K562 (cell line): ENCODE data around the gene EHBP1. TPM values are rescaled to one million over a fixed set of nuclear protein-coding genes. Genes with fewer than 3 reads are reported as not detected.

Experiments
- ATF1 ChIP-seq, 2 experiments: fragments of 450-650 bp in 1 of 2; IDR thresholded peaks; 2 replicates each; pipeline ENCODE4 v1.6.1; 2016; ENCODE audit warnings: missing compliant biosample characterization in 1 of 2, missing genetic modification characterization in 1 of 2
- CCNT2 ChIP-seq: IDR thresholded peaks from 2 replicates; pipeline ENCODE4 v1.6.1; 2011; ENCODE audit warnings: borderline replicate concordance, low read depth, mild to moderate bottlenecking, moderate library complexity, mixed read lengths, low read length; ENCODE audit not compliant: insufficient read length; ENCODE audit errors: extremely low read depth
- CHD2 ChIP-seq: IDR thresholded peaks from 2 replicates; pipeline ENCODE4 v1.6.1; 2011; ENCODE audit warnings: low read depth, low read length
- COPS2 ChIP-seq: fragments of 450-650 bp; conservative IDR thresholded peaks from 2 replicates; pipeline ENCODE4 v1.6.1; 2016; ENCODE audit warnings: mild to moderate bottlenecking, moderate library complexity
- E2F5 ChIP-seq: sonication (generic); formaldehyde crosslinking; IDR thresholded peaks from 2 replicates; pipeline ENCODE4 v1.8.0; 2022; ENCODE audit warnings: mild to moderate bottlenecking, missing genetic modification reagents
- EGR1 ChIP-seq: fragments of 450-650 bp; conservative IDR thresholded peaks from 2 replicates; pipeline ENCODE4 v1.6.1; 2017; ENCODE audit warnings: mild to moderate bottlenecking
- FOXP4 ChIP-seq: sonication (generic); formaldehyde crosslinking; IDR thresholded peaks from 2 replicates; pipeline ENCODE4 v1.8.0; 2022; ENCODE audit warnings: mild to moderate bottlenecking, missing genetic modification reagents, borderline replicate concordance
- GTF2B ChIP-seq: IDR thresholded peaks from 2 replicates; pipeline ENCODE4 v1.6.1; 2011; ENCODE audit not compliant: insufficient read length; ENCODE audit errors: extremely low read depth
- HMGXB4 ChIP-seq: sonication (generic); formaldehyde crosslinking; IDR thresholded peaks from 2 replicates; pipeline ENCODE4 v1.8.1; 2023; ENCODE audit warnings: mild to moderate bottlenecking, missing genetic modification reagents
- KLF1 ChIP-seq: fragments of 450-650 bp; IDR thresholded peaks from 2 replicates; pipeline ENCODE4 v1.6.1; 2016; ENCODE audit warnings: missing genetic modification characterization, missing compliant biosample characterization
- LCOR ChIP-seq: sonication (generic); formaldehyde crosslinking; IDR thresholded peaks from 2 replicates; pipeline ENCODE4 v1.8.0; 2022; ENCODE audit warnings: mild to moderate bottlenecking, missing genetic modification reagents
- MEIS2 ChIP-seq: fragments of 450-650 bp; IDR thresholded peaks from 2 replicates; pipeline ENCODE4 v1.6.1; 2014; ENCODE audit warnings: mild to moderate bottlenecking; ENCODE audit not compliant: partially characterized antibody
- NR3C1 ChIP-seq: sonication (generic); formaldehyde crosslinking; IDR thresholded peaks from 2 replicates; pipeline ENCODE4 v1.8.1; 2022; ENCODE audit warnings: missing genetic modification reagents
- RB1 ChIP-seq: fragments of 450-650 bp; IDR thresholded peaks from 2 replicates; pipeline ENCODE4 v1.6.1; 2017; ENCODE audit warnings: low read depth, mild to moderate bottlenecking
- RBBP5 ChIP-seq: fragments of 200-600 bp; sonication (generic); IDR thresholded peaks from 2 replicates; pipeline ENCODE4 v1.6.1; 2012; ENCODE audit warnings: borderline replicate concordance, mild to moderate bottlenecking, low read length, control low read depth, inconsistent platforms; ENCODE audit not compliant: insufficient read depth, poor library complexity, severe bottlenecking
- STAT5B ChIP-seq: fragments of 250-450 bp; sonication (Bioruptor Pico); IDR thresholded peaks from 2 replicates; pipeline ENCODE4 v1.8.0; 2021; ENCODE audit warnings: mild to moderate bottlenecking, inconsistent platforms
- TAF7 ChIP-seq: fragments of 450-650 bp; IDR thresholded peaks from 2 replicates; pipeline ENCODE4 v1.6.1; 2016; ENCODE audit warnings: missing genetic modification characterization, missing compliant biosample characterization
- TEAD4 ChIP-seq, 2 experiments: sonication (generic) in 1 of 2; formaldehyde crosslinking in 1 of 2; IDR thresholded peaks; 2 replicates each; pipeline versions ENCODE4 v1.6.1 to v1.8.0; 2012 to 2022; ENCODE audit warnings: borderline replicate concordance in 1 of 2, inconsistent platforms in 1 of 2, low read length in 1 of 2, mild to moderate bottlenecking in 1 of 2, missing genetic modification reagents in 1 of 2
- ZBTB12 ChIP-seq: fragments of 250-450 bp; sonication (Bioruptor Pico); IDR thresholded peaks from 2 replicates; pipeline ENCODE4 v1.4.0; 2020
- ZNF644 ChIP-seq: fragments of 200-800 bp; sonication (Bioruptor generic); IDR thresholded peaks from 2 replicates; pipeline ENCODE4 v1.6.1; 2016; ENCODE audit warnings: low read depth, missing genetic modification characterization, missing compliant biosample characterization
- polyA plus RNA-seq, 8 experiments: library from polyadenylated mRNA; depleted of rRNA in 4 of 8; stranded (reverse) in 5 of 8; unstranded in 3 of 8; fragments of >200 nt; fragmentation: Nextera tagmentation in 2 of 8; fragmentation: Illumina TruSeq in 1 of 8; extraction: Ambion mirVana in 2 of 8; extraction: Trizol in 1 of 8; gene quantifications; 2 replicates each; pipeline versions ENCODE4 v1.2.1 to v1.2.3, GENCODE V29; 2011 to 2014; ENCODE audit warnings: inconsistent platforms in 1 of 8, missing spikeins in 1 of 8
- total RNA-seq, 7 experiments: library from RNA; depleted of rRNA in 6 of 7; stranded (reverse); fragments of >200 nt in 6 of 7; fragmentation: Illumina TruSeq in 2 of 7; extraction: Trizol in 2 of 7; gene quantifications; 2 replicates each; pipeline versions ENCODE4 v1.2.1 to v1.2.3, GENCODE V29; 2011 to 2021; ENCODE audit warnings: low replicate concordance in 1 of 7

EHBP1 gene
- total and polyA plus RNA-seq, 9 of the 15 experiments (the other 6 are each of a cell fraction or from before 2014, with no cell fraction given) = 8.9 to 26.6 (median 19.3) TPM

GRCh38 chr2:63050334-63051041 lies 345.0 kb downstream of the EHBP1 start, which contains the start of gene OTX1 (continued):
- TF ChIP-seq HMGXB4 (CRISPR knock-in tag) = 0 out of 2 replicates have a peak, but pooled peaks have one; percentile 29
- 0 out of 2 replicates have a peak, but pooled peaks have one; percentile 19 for TF ChIP-seq TEAD4 (IDR thresholded peaks at IDR 0.05; ENCODE audit: low read length)
- TF ChIP-seq TEAD4 (CRISPR knock-in tag; IDR thresholded peaks at IDR 0.05; ENCODE audit: borderline replicate concordance) = no peak
- peak; percentile 98 for TF ChIP-seq MEIS2
- no peak for TF ChIP-seq KLF1 (tag)
- TF ChIP-seq FOXP4 (CRISPR knock-in tag) = 0 out of 2 replicates have a peak, but pooled peaks have one; percentile 39
- 0 out of 2 replicates have a peak, but pooled peaks have one; percentile 38 for TF ChIP-seq EGR1
- TF ChIP-seq COPS2 = no peak
- TF ChIP-seq ZNF644 (tag) = no peak
- TF ChIP-seq ZBTB12 (CRISPR knock-in tag) = peak; percentile 56
- peak; percentile 39; the same call in 1 of the 2 replicates for TF ChIP-seq TAF7 (tag)
- TF ChIP-seq RBBP5 = peak; percentile 77
- TF ChIP-seq STAT5B (CRISPR knock-in tag) = no peak
- TF ChIP-seq CHD2 = peak; percentile 1
- 0 out of 2 replicates have a peak, but pooled peaks have one; percentile 9 for TF ChIP-seq ATF1 (CRISPR knock-in tag; IDR thresholded peaks at IDR 0.05)
- TF ChIP-seq ATF1 (tag; IDR thresholded peaks at IDR 0.05) = peak; percentile 90
- TF ChIP-seq E2F5 (CRISPR knock-in tag) = no peak
- peak; percentile 30 for TF ChIP-seq CCNT2
- TF ChIP-seq LCOR = no peak
- TF ChIP-seq NR3C1 (CRISPR knock-in tag) = 0 out of 2 replicates have a peak, but pooled peaks have one; percentile 29
- TF ChIP-seq GTF2B = no peak
- TF ChIP-seq RB1 = peak; percentile 74
